ENCODE measurements around the gene DTX1.

DTX1 gene

DNA sequence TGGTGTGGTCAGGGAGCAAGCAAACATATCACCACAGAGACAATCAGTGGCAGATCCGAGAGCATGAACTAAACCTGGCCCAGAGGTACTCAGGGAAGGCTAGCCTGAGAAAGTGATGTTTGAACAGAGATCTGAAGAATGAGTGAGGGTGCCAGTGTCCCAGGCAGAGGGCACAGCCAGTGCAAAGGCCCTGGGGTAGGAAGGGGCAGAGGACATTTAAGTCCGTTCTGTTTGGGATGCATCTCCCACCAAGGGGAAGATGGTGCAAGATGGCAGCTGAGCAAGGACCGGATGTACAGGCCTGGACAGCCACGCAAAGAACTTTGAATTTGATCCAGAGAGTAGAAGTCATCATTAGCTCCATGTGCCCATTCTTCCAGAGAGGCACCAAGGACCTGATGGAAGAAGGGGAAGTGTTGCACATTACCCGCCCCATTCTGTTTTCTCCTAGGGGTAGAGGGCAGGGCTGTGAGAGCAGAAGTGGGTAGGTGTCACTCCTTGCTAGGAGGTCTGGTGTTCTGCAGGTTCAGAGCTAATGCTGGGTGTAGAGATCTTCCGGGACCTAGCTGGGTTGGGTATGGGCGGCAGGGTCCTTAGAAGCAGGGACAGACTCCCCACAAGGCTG, 3.9 kb downstream of the DTX1 start:
- peaks cover 31% of the 10 kb centered on the region for H3K27me3 Mint-ChIP-seq
- no peaks in the 10 kb centered on the region for H3K4me1 Mint-ChIP-seq (ENCODE audit: low read depth)
- H3K9me3 Mint-ChIP-seq, result no peaks in the 10 kb centered on the region
- no peak overlapping the region for H3K4me3 Mint-ChIP-seq
- H3K27ac Mint-ChIP-seq, result no peak overlapping the region
- no peaks in the 10 kb centered on the region for H3K36me3 Mint-ChIP-seq (ENCODE audit: low read depth)
- intact Hi-C loops (cut with micrococcal nuclease), result no loop called here

DNA sequence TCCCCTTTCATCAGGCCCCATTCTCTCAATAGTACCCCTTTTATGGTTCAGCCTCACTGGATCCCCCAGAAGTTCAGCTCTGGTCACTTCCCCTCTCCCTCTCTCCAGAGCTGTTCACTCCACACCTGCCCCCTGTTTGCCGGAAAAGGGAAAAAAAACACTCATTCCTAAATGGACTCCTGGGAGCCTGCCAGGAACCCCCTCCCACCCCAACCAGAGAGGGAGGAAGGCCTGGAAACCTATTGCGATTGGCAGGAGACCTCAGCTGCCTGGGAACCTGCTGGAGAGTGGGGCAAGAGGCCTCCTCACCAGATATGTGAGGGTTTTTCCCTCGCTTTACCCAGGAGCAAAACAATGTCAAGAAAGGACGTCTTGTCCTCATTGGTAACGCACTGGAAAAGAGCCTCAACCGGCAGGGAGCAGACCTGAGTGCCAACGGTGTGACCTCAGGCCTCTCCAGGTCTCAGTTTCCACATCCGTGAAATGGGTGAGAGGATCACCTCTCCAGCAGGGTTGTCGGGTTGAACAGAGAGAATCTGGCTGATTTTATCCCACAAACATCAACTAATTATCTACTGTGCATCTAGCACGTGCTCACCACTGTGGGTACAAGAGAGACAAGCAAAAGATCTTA, 4.6 kb downstream of the DTX1 start:
- intact Hi-C loops (cut with micrococcal nuclease), result no loop called here
- Mint-ChIP-seq H3K36me3 (ENCODE audit: low read depth) (no peaks in the 10 kb centered on the region), H3K27me3 (peaks cover 27% of the 10 kb centered on the region)

DNA sequence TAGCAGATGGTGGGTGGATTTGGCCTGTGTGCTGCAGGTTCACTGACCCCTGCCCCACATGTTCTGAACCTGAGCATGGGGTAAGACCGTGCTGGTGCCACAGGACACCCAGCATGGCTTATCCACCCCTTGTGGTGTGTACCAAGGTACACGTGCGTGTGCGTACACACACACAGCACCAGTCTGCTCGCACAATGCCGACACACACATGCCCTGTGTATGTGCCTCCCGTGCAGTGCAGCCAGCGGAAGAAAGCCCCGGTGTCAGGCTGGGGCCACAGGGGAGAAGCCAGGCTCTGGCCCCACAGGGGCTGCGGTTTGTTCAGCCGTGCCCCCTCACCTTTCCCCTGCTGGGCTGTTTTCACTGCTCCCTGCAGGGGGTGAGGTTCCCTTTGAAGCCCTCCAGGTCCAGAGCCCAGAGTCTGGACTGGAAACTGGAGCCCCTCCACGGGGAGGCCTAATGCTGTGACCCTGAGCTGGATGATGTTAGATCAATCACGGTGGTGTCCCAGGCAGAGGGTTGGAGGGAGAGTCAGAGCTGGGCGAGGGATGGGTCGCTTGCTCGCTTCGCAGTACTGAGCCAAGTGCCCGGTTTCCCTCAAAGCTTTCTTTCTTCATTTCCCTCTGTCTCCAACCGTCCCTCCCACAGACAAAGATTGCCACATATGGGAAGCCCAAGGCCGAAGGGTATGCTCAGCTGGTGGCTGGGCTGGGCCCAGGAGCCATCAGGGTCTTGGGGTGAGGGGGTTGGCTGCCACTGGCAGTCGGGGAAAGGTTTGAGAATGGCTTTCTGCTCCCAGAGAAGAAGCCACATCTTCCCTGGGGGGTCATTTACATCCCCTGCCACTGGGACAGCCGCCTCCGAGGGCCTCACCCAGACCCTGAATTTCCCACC, 6.2 kb downstream of the DTX1 start:
- no peaks in the 10 kb centered on the region for H3K36me3 Mint-ChIP-seq (ENCODE audit: low read depth)
- peaks cover 23% of the 10 kb centered on the region for H3K27me3 Mint-ChIP-seq
- intact Hi-C loops (cut with micrococcal nuclease), result no loop called here
- no peak overlapping the region for H3K4me3 Mint-ChIP-seq
- no peaks in the 10 kb centered on the region for H3K9me3 Mint-ChIP-seq
- H3K27ac Mint-ChIP-seq, result no peak overlapping the region
- no peaks in the 10 kb centered on the region for H3K4me1 Mint-ChIP-seq (ENCODE audit: low read depth)

More for the DNA sequence above, 4.6 kb downstream of the DTX1 start:
- Mint-ChIP-seq H3K9me3 (no peaks in the 10 kb centered on the region), H3K4me3 (no peak overlapping the region), H3K27ac (no peak overlapping the region), H3K4me1 (ENCODE audit: low read depth) (no peaks in the 10 kb centered on the region)

DNA sequence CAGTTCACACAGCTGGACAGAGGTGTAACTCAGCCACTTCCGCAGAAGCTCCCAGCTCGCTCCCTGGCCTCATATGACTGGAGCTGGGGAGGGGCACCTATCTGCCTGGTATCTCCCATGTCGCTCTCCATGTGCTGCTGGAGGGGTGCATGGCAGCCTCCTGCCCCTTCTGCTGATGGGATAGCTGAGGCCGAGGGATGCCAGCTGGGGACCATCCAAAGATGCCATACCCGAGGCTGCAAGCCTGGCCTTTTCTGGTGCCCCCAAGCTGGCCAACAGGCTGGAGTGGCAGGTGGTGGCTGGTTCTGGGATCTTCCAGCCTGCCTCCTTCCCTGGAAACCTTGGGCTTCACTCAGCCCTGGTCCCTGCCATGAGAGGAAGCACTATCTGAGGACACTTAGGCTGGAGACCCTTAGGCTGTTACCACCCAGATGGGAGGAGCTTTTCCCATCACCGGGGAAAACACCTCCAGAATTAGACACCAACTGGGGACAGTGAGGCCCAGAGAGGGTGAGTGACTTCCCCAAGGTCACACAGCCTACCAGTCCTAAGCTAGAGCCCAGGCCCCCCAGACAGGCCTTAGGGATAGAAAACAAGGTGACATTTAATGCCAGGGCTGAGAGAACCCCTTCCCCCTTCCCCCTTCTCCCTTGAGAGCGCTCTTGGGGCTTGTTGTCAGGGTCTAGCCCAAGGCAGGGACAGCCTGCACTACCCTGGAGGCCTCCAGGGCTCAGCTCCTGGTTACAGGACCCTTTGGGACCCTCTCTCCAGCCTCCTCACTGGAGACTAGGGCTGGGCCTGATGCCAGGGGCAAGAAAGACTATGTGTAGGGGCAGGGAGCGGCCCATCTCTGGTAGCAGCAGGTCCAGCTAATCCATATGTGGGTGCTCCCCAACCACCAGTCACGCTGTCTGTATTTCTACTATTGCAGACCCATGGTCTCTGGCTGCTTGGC, 7.1 kb downstream of the DTX1 start:
- intact Hi-C loops (cut with micrococcal nuclease), result no loop called here
- H3K4me1 Mint-ChIP-seq (ENCODE audit: low read depth), result no peaks in the 10 kb centered on the region
- no peaks in the 10 kb centered on the region for H3K36me3 Mint-ChIP-seq (ENCODE audit: low read depth)
- no peak overlapping the region for H3K27ac Mint-ChIP-seq
- no peak overlapping the region for H3K4me3 Mint-ChIP-seq
- H3K9me3 Mint-ChIP-seq, result no peaks in the 10 kb centered on the region
- H3K27me3 Mint-ChIP-seq, result peaks cover 23% of the 10 kb centered on the region

DNA sequence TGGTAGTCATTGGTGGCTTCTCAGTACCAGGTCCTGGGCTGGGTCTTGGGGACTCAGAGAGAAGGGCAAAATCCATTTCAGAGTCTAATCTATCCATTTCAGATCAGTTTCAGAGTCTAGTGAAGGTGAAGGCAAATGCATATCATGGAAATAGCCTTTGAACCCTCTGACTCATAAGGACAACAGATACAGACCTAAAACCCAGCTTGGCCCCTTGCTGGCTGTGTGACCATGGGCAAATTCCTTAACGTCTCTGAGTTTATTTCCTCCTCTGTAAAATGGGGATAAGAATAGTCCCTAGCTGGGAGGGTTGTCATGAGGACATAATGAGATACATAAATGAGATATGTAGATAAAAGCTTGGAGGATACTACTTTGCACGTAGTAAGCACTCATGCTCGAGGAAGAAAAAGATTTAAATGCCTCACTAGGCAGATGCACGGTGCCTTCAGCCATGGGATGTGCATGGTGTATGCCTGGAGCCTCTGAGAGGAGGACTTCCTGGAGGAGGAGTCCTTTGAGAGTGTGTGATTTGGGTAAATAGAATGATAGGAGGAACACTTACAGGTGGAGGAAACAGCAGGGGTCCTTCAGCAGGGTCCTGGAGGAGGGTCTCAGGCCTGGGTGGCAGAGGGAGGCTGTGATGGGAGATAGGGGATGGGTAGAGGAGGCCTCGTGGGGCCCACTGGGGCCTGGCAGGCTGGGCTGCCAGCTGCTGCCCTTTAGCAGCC, 8.0 kb downstream of the DTX1 start:
- intact Hi-C loops (cut with micrococcal nuclease), result no loop called here
- Mint-ChIP-seq H3K4me1 (ENCODE audit: low read depth) (no peaks in the 10 kb centered on the region), H3K27me3 (peaks cover 25% of the 10 kb centered on the region), H3K4me3 (no peak overlapping the region), H3K36me3 (ENCODE audit: low read depth) (no peaks in the 10 kb centered on the region), H3K27ac (no peak overlapping the region), H3K9me3 (no peaks in the 10 kb centered on the region)

DNA sequence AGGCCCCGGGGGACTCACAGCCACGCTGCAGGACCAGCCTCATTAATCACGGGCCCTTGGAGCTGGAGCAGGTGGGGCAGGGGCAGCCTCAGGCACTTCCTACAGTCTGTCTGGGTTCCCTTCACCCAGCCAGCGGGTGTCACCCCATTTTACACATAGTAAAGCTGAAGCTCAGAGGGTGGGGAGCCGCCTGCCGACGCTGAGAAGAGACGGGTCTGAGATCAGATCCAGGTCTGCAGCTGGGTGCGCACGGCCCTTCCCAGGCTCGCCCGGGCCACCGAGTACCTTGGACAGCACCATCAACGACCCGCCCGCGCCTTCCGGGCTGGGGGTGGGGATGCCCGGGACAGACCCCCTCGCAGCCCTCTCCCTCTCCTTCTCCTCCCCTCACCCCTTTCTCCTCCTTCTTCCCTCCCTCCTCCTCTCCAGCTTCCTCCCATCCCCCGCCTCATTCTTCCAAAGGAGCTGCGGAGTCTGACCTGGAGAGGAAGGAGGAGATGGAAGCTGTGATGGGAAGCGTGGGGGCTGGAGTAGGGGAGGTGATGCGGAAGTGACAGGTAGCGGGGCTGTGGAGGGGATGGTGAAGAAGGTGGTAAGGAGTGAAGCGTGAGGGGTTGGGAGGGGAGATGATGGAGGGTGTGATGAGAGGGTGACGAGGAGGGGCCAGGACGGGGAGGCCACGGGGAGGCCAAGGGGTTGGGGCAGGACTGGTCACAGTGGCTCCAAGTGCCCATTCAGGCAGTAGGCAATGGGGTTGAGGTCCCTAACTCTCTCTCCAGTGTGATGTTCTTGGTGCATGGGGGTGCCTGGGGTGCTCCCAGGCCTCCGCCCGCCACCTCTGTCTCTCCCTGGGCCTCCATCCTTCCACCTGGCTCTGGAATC, 8.8 kb downstream of the DTX1 start:
- Mint-ChIP-seq H3K9me3 (no peaks in the 10 kb centered on the region), H3K4me1 (ENCODE audit: low read depth) (peaks cover 5% of the 10 kb centered on the region), H3K36me3 (ENCODE audit: low read depth) (no peaks in the 10 kb centered on the region), H3K27ac (no peak overlapping the region), H3K27me3 (peaks cover 25% of the 10 kb centered on the region), H3K4me3 (no peak overlapping the region)
- intact Hi-C loops (cut with micrococcal nuclease), result no loop called here

DNA sequence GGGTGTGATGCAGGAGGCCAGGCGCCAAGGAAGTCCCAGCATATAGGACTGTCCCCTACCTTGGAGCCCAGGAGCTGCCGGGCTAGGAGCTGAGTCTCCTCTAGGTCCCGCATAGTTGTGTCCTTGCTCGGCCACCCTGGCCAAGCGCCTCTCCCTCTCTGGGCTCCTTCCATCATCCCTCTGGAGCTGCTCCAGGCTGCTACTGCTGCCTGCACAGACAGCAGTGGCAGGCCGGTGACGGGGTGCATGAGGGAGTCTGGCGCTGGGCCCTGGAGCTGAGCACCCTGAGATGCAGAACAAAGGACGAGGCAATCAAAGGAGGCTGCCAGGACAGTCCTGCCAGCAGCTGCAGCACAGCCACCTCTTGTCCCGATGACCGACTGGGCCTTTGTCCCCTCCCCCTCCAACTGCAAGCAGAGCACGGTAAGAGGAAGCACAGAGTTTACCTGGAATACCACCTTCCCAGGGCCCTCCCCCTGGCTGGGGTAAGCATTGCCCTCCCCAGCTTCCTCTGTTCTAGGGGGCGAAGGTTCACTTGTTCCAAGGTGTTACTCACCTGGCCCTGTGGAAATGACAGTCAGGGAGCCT, 10.4 kb downstream of the DTX1 start:
- Mint-ChIP-seq H3K36me3 (ENCODE audit: low read depth) (no peaks in the 10 kb centered on the region), H3K4me1 (ENCODE audit: low read depth) (peaks cover 11% of the 10 kb centered on the region), H3K9me3 (no peaks in the 10 kb centered on the region), H3K4me3 (no peak overlapping the region), H3K27ac (no peak overlapping the region), H3K27me3 (peaks cover 21% of the 10 kb centered on the region)
- intact Hi-C loops (cut with micrococcal nuclease), result no loop called here

DNA sequence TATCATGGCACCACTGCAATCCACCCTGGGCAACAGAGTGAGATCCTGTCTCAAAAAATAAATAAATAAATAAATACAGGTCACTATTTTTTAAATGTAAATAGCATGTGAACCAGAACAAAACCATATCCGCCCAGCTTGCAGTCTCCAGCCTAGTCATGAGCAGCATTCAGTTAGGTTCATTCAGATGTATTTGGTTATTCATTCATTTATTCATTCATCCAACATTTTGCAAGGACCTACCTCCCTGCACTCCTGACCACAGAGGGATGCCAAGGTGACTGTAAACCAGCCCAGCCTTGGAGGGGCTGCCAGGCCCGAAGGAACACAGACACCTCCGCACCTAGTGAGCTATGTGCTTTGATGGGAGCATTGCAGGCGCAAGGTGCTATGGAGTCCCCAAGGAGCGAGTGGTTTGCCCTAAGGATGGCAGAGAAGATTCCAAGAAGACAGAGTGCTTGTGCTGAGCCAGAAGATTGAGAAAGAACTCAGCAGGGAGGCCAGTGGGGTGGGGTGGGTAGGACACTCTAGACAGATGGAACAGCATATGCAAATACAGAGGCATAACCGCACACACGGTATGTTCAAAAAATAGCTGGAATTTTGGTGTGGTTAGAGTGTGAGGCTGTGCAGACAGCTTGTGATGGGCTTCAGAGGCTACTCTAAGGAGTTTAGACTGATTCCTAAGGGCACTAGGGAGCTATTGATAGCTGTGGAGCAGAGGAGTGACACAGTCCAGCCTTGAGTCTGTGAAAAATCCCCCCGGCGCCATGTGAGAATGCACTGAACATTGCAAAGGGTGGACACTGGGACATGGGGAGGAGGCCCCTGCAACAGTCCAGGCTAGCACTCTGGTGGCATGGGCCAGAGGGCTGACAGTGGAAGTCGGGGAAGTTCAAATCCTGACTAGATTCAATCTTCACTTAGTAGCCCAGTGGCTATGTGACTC, 11.7 kb downstream of the DTX1 start:
- Mint-ChIP-seq H3K27me3 (peaks cover 17% of the 10 kb centered on the region), H3K36me3 (ENCODE audit: low read depth) (no peaks in the 10 kb centered on the region), H3K27ac (no peak overlapping the region), H3K4me1 (ENCODE audit: low read depth) (peaks cover 11% of the 10 kb centered on the region), H3K9me3 (no peaks in the 10 kb centered on the region), H3K4me3 (no peak overlapping the region)
- intact Hi-C loops (cut with micrococcal nuclease), result no loop called here

DNA sequence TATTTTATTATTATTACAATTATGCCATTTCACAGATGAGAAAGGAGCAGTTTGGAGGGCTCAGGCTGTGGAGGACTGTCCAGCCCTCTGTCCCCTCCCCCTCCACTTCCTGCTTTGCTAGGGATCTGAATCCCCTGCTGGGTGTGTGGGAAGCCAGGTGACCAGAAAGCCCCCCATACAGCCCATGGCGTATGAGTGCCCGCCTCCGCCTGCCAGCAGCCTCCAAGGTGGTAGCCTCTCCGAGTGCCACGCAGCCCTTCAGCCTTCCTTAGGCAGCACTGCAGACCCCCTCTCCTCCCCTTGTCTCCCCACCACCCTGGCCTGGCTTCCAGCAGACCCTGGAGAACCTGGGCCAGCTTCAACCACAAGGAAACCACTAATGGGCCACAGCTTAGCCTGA, 12.6 kb downstream of the DTX1 start:
- Mint-ChIP-seq H3K27me3 (peaks cover 19% of the 10 kb centered on the region), H3K27ac (no peak overlapping the region), H3K4me1 (ENCODE audit: low read depth) (peaks cover 11% of the 10 kb centered on the region), H3K9me3 (no peaks in the 10 kb centered on the region), H3K36me3 (ENCODE audit: low read depth) (no peaks in the 10 kb centered on the region), H3K4me3 (no peak overlapping the region)
- intact Hi-C loops (cut with micrococcal nuclease), result no loop called here

DNA sequence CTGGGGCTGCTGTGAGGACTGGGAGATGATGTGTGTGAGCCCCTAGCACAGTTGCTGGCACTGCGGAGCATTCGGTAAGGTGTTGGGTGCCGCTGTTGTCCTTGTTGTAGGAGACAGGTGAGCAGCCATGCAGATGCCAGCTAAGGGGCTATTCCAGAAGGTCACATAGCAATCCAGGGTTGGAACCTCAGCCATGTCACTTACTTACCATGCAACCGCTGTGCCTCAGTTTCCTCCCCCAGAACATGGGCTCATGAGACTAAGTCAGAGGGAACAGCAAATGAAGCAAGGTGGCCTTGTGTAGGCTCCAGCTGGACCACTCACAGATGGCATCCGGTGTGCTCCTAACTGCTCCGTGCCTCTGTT, 13.2 kb downstream of the DTX1 start:
- intact Hi-C loops (cut with micrococcal nuclease), result no loop called here
- Mint-ChIP-seq H3K36me3 (ENCODE audit: low read depth) (no peaks in the 10 kb centered on the region), H3K4me3 (no peak overlapping the region), H3K27ac (no peak overlapping the region), H3K27me3 (peaks cover 22% of the 10 kb centered on the region), H3K9me3 (no peaks in the 10 kb centered on the region), H3K4me1 (ENCODE audit: low read depth) (peaks cover 11% of the 10 kb centered on the region)

DNA sequence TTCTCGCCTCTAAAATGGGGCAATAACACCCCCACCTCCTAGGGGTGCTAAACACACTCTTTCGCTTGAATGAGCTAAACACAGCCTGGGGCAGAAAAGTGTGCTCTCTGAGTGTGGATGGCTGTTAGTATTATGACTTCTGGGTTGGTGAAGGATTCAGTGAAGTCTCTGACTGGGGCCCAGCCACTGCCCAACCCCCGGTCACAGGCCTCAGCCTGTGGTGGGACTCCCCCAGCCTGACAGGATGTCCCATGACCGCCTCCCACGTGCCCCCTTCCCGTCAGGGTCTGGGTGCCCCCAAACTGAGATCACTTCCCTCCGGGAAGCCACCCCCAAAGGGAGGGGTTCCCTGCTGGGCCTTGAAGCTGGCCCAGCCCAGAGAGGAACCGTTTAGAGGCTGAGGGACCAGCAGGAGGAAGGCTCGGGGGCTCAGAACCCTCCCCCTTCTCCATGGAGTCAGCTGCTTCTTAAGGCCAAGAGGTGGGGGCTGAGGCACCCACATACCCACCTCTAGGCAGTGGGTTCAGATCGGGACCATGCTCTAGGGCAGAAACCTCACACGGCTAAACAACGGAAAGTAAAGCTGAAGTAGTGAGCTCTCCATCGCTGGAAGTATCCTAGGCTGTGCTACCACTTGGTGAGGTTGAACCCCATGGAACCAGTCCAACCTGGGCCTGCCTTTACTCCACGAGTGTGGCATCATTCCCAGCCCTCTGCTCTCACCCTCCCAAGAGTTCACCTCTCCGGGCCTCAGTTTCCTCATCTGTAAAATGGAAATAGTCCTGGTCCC, 13.8 kb downstream of the DTX1 start:
- peaks cover 11% of the 10 kb centered on the region for H3K4me1 Mint-ChIP-seq (ENCODE audit: low read depth)
- no peak overlapping the region for H3K4me3 Mint-ChIP-seq
- peaks cover 19% of the 10 kb centered on the region for H3K27me3 Mint-ChIP-seq
- H3K36me3 Mint-ChIP-seq (ENCODE audit: low read depth), result no peaks in the 10 kb centered on the region
- no peak overlapping the region for H3K27ac Mint-ChIP-seq
- no peaks in the 10 kb centered on the region for H3K9me3 Mint-ChIP-seq
- intact Hi-C loops (cut with micrococcal nuclease), result no loop called here
